ENCODE measurements around the gene MORF4L2.
"Not testable (repeated sequence)": the region's sequence is repeated elsewhere in the genome, so short reads cannot be mapped to it uniquely, and the experiment has no call there.

The MORF4L2 gene

DNA sequence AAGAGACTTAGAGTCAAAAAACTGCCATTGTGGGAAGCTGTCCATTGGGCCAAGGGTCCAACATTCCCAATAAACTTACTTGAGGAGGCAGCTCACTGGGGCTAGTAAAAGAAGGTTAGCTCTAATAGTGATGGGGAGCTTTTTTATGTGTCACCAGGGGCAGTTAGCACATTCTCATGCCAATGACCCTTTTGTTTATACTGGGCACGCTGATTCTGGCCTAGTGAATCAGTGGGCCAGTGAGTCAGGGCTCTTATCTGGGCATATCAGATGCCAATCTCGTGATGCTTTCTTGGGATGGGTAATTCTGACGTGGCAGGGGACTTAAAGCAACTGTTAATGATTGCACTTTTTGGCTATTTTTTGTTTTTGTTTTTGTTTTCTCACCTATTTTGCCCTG, 29.9 kb downstream of the MORF4L2 start:
- Histone ChIP-seq H2AFZ (ENCODE audit: low read depth) (no peak overlapping the region), H3K4me1 (ENCODE audit: low read depth, poor library complexity, severe bottlenecking) (no peaks in the 10 kb centered on the region), H3K79me2 (ENCODE audit: insufficient read depth, low read depth) (no peaks in the 10 kb centered on the region), H3K4me3 (IDR thresholded peaks at IDR 0.05; ENCODE audit: insufficient read depth, low read depth, low read length) (no peak overlapping the region), H3K27ac (no peak overlapping the region), H3K36me3 (ENCODE audit: insufficient read depth) (no peaks in the 10 kb centered on the region), H3K9ac (no peak overlapping the region), H3K27me3 (ENCODE audit: insufficient read depth, low read depth) (no peaks in the 10 kb centered on the region), H4K20me1 (ENCODE audit: insufficient read depth) (no peaks in the 10 kb centered on the region), H3K4me2 (no peak overlapping the region)
- TF ChIP-seq, protein P1, sequence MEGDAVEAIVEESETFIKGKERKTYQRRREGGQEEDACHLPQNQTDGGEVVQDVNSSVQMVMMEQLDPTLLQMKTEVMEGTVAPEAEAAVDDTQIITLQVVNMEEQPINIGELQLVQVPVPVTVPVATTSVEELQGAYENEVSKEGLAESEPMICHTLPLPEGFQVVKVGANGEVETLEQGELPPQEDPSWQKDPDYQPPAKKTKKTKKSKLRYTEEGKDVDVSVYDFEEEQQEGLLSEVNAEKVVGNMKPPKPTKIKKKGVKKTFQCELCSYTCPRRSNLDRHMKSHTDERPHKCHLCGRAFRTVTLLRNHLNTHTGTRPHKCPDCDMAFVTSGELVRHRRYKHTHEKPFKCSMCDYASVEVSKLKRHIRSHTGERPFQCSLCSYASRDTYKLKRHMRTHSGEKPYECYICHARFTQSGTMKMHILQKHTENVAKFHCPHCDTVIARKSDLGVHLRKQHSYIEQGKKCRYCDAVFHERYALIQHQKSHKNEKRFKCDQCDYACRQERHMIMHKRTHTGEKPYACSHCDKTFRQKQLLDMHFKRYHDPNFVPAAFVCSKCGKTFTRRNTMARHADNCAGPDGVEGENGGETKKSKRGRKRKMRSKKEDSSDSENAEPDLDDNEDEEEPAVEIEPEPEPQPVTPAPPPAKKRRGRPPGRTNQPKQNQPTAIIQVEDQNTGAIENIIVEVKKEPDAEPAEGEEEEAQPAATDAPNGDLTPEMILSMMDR (conservative IDR thresholded peaks at IDR 0.05; ENCODE audit: low read depth, low read length) = no peak

DNA sequence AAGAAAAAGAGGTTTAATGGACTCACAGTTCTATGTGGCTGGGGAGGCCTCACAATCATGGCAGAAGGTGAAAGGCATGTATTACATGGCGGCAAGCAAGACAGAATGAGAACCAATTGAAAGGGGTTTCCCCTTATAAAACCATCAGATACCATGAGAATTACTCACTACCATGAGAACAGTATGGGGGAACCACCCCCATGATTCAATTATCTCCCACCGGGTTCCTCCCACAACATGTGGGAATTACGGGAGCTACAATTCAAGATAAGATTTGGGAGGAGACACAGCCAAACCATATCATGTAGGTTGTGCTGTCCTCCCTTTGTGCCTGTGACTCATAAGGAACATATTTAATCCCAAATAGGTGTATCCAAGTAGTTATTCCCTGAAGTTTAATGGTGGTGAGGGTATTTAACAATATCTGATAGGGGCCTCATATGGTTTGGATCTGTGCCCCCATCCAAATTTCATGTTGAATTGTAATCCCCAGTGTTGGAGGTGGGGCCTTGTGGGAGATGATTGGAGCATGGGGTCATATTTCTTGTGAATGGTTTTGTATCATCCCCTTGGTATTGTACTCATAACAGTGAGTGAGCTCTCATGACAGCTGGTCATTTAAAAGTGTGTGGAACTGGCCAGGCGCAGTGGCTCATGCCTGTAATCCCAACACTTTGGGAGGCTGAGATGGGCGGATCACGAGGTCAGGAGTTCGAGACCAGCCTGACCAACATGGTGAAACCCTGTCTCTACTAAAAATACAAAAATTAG, 31.1 kb downstream of the MORF4L2 start:
- H3K79me2 ChIP-seq (ENCODE audit: insufficient read depth, low read depth); H3K27me3 ChIP-seq (ENCODE audit: insufficient read depth, low read depth); H3K9ac ChIP-seq; H3K4me2 ChIP-seq; H3K27ac ChIP-seq; H4K20me1 ChIP-seq (ENCODE audit: insufficient read depth); H2AFZ ChIP-seq (ENCODE audit: low read depth); H3K4me1 ChIP-seq (ENCODE audit: low read depth, poor library complexity, severe bottlenecking); H3K4me3 ChIP-seq (IDR thresholded peaks at IDR 0.05; ENCODE audit: insufficient read depth, low read depth, low read length); H3K36me3 ChIP-seq (ENCODE audit: insufficient read depth): not testable (repeated sequence)

DNA sequence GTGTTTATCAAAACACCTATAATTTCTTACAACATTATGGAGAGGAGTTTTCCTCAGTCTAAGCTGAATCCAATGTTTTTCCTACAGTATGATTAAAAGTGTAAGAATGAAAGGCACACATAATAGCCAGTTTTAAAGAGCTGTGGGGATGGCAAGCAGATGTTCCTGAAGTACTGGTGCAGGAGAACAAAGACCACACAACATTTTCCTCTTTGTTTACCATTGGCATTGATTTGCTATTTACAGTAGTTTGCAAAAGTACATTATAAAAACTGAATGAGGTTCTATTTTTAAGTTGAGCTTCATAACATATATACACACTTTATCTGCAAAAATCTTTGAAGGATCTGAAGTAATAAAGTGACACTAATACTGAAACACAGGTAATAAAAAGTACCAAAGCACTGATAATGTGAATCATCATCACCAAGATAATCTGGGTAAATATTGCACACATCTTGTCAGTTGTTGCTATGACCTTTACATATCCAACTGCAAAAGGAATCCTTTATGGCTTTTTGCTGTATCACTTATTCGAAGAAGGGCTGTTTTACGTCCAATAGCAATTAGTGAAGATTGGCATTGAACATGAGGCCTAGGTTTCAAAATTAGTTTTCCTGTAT, 35.2 kb downstream of the MORF4L2 start:
- Histone ChIP-seq H3K36me3 (ENCODE audit: insufficient read depth) (no peaks in the 10 kb centered on the region), H3K4me3 (IDR thresholded peaks at IDR 0.05; ENCODE audit: insufficient read depth, low read depth, low read length) (no peak overlapping the region), H3K9ac (no peak overlapping the region), H3K27me3 (ENCODE audit: insufficient read depth, low read depth) (no peaks in the 10 kb centered on the region), H3K4me2 (no peak overlapping the region), H3K27ac (no peak overlapping the region), H4K20me1 (ENCODE audit: insufficient read depth) (no peaks in the 10 kb centered on the region), H3K4me1 (ENCODE audit: low read depth, poor library complexity, severe bottlenecking) (no peaks in the 10 kb centered on the region), H3K79me2 (ENCODE audit: insufficient read depth, low read depth) (no peaks in the 10 kb centered on the region), H2AFZ (ENCODE audit: low read depth) (no peak overlapping the region)
- TF ChIP-seq, protein P1 (conservative IDR thresholded peaks at IDR 0.05; ENCODE audit: low read depth, low read length) = no peak

DNA sequence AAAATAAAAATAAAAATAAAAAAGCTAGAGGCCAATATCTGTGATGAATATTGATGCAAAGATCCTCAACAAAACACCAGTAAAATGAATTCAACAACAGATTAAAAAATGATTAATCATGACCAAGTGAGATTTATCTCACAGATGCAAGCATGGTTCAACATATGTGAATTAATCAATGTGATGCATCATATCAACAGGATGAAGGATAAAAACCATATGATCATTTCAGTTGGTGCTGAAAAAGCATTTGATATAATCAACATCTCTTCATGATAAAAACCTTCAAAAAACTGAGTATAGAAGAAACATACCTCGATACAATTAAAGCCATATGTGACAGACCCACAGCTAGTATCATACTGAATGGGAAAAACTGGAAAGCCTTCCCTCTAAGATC, 38.9 kb downstream of the MORF4L2 start:
- no peaks in the 10 kb centered on the region for H3K4me1 ChIP-seq (ENCODE audit: low read depth, poor library complexity, severe bottlenecking)
- TF ChIP-seq, protein P1 (conservative IDR thresholded peaks at IDR 0.05; ENCODE audit: low read depth, low read length) = no peak

DNA sequence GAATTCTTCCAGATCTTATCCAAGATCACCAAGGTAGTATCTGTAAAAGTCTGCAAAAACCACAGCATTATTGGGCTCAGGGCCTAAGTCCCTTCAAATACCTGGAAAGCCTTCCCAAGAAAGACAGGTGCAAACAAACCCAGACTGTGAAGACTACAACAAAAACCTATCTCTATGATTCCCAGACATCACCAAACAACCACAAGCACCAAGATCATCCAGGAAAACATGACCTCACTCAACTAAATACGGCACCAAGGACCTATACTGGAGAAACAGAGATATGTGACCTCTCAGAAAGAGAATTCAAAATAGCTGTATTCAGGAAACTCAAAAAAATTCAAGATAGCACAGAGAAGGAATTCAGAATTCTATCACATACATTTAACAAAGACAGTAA, 42.4 kb downstream of the MORF4L2 start:
- H2AFZ ChIP-seq (ENCODE audit: low read depth) = no peak overlapping the region
- no peak overlapping the region for H3K4me2 ChIP-seq
- no peaks in the 10 kb centered on the region for H3K36me3 ChIP-seq (ENCODE audit: insufficient read depth)
- no peaks in the 10 kb centered on the region for H3K79me2 ChIP-seq (ENCODE audit: insufficient read depth, low read depth)
- H3K27me3 ChIP-seq (ENCODE audit: insufficient read depth, low read depth) = no peaks in the 10 kb centered on the region
- no peak overlapping the region for H3K9ac ChIP-seq
- no peak overlapping the region for H3K27ac ChIP-seq
- H3K4me1 ChIP-seq (ENCODE audit: low read depth, poor library complexity, severe bottlenecking) = no peaks in the 10 kb centered on the region
- H4K20me1 ChIP-seq (ENCODE audit: insufficient read depth) = no peaks in the 10 kb centered on the region
- TF ChIP-seq, protein P1 (conservative IDR thresholded peaks at IDR 0.05; ENCODE audit: low read depth, low read length) = no peak
- H3K4me3 ChIP-seq (IDR thresholded peaks at IDR 0.05; ENCODE audit: insufficient read depth, low read depth, low read length) = no peak overlapping the region

More for the DNA sequence above, 38.9 kb downstream of the MORF4L2 start:
- no peak overlapping the region for H2AFZ ChIP-seq (ENCODE audit: low read depth)
- no peak overlapping the region for H3K4me2 ChIP-seq
- H3K79me2 ChIP-seq (ENCODE audit: insufficient read depth, low read depth) = no peaks in the 10 kb centered on the region
- H3K4me3 ChIP-seq (IDR thresholded peaks at IDR 0.05; ENCODE audit: insufficient read depth, low read depth, low read length) = no peak overlapping the region
- H3K27ac ChIP-seq = no peak overlapping the region
- no peaks in the 10 kb centered on the region for H3K36me3 ChIP-seq (ENCODE audit: insufficient read depth)
- H3K27me3 ChIP-seq (ENCODE audit: insufficient read depth, low read depth) = no peaks in the 10 kb centered on the region
- no peak overlapping the region for H3K9ac ChIP-seq
- no peaks in the 10 kb centered on the region for H4K20me1 ChIP-seq (ENCODE audit: insufficient read depth)

All from KMS-11 (cell line).